Lung (tissue), 12 donors: ENCODE data around the gene PYDC1. TPM values are rescaled to one million over a fixed set of nuclear protein-coding genes. Genes with fewer than 3 reads are reported as not detected.

Experiments
- ATAC-seq: fragments of 200-7000 bp; cut with Tn5 transposase; one replicate; pipeline ENCODE4 v1.9.1; 2020; ENCODE audit warnings: moderate number of reproducible peaks; ENCODE audit not compliant: insufficient read depth, low FRiP score
- DNase-seq, 3 donors: peaks; one replicate each; pipeline ENCODE4 v3.0.0-alpha.2; 2013 to 2017
- H3K27ac ChIP-seq, 2 donors: one replicate each; pipeline ENCODE4 v1.5.1; 2013; ENCODE audit warnings: mild to moderate bottlenecking in 2 of 2, moderate library complexity in 2 of 2, control low read depth in 1 of 2, inconsistent platforms in 1 of 2, low read depth in 1 of 2, low read length in 1 of 2
- H3K27me3 ChIP-seq, 3 donors: one replicate each; pipeline ENCODE4 v1.5.1; 2013; ENCODE audit warnings: low read length in 2 of 3; ENCODE audit not compliant: control insufficient read depth in 3 of 3, insufficient read depth in 3 of 3
- H3K36me3 ChIP-seq, 4 donors: one replicate each; pipeline ENCODE4 v1.5.1; 2013; ENCODE audit warnings: low read length in 4 of 4, mild to moderate bottlenecking in 1 of 4, moderate library complexity in 1 of 4; ENCODE audit not compliant: control insufficient read depth in 4 of 4, insufficient read depth in 4 of 4
- H3K4me1 ChIP-seq, 5 donors: one replicate each; pipeline ENCODE4 v1.5.1; 2013; ENCODE audit warnings: low read length in 5 of 5, mild to moderate bottlenecking in 2 of 5, moderate library complexity in 1 of 5; ENCODE audit not compliant: control insufficient read depth in 5 of 5, insufficient read depth in 5 of 5
- H3K4me3 ChIP-seq: one replicate; pipeline ENCODE4 v1.5.1; 2013; ENCODE audit warnings: mild to moderate bottlenecking, control low read depth, moderate library complexity
- H3K9ac ChIP-seq, 2 donors: one replicate each; pipeline ENCODE4 v1.5.1; 2013; ENCODE audit warnings: low read length in 2 of 2, control low read depth in 1 of 2; ENCODE audit not compliant: insufficient read depth in 1 of 2
- H3K9me3 ChIP-seq, 4 donors: one replicate each; pipeline ENCODE4 v1.5.1; 2013; ENCODE audit warnings: low read length in 3 of 4, mild to moderate bottlenecking in 1 of 4, moderate library complexity in 1 of 4; ENCODE audit not compliant: control insufficient read depth in 4 of 4, insufficient read depth in 3 of 4
- CTCF ChIP-seq: IDR thresholded peaks from 2 replicates; pipeline ENCODE4 v1.5.1; 2012; ENCODE audit warnings: mild to moderate bottlenecking; ENCODE audit errors: control extremely low read depth, extremely low read depth
- WGBS, 2 donors: extraction: QIAGEN DNeasy Blood & Tissue Kit; methylation state at CpG; one replicate each; pipeline ENCODE4 v1.1.7; 2013; 5-methylcytosine and 5-hydroxymethylcytosine counted together
- polyA plus RNA-seq, 2 donors: library from polyadenylated mRNA; stranded (reverse); fragments of 200-250 nt; gene quantifications; one replicate each; pipeline ENCODE4 v1.2.1, GENCODE V29; 2013
- total RNA-seq, 2 donors: library from RNA; depleted of rRNA in 1 of 2; stranded (reverse); fragments of >200 nt in 1 of 2; gene quantifications; one replicate each; pipeline ENCODE4 v1.2.1, GENCODE V29; 2014 to 2021
- donor health status: control.
- donor health status: control.
- donor health status: Bipolar disorder and iron deficiency.
- donor health status: healthy.
- donor health status: DM: yes; HTN: yes; CAD: no.

PYDC1 gene
- total and polyA plus RNA-seq, 4 donors = not detected

GRCh38 chr16:31221357-31222160 is 4.6 kb upstream of the PYDC1 start:
- ATAC-seq (no peak), DNase-seq (no peak)
- 60 to 71% methylated on average over 12 of the region's 12 CpGs for WGBS, 2 donors
- H3K27ac ChIP-seq = no peak overlapping the region
- peaks cover 0 to 37% (median 23%) of the 10 kb centered on the region in 3 donors for H3K27me3 ChIP-seq
- H3K9me3 ChIP-seq = no peaks in the 10 kb centered on the region
- TF ChIP-seq CTCF = no peak
- no peak overlapping the region for H3K9ac ChIP-seq
- peaks cover 0 to 4% (median 0%) of the 10 kb centered on the region in 5 donors for H3K4me1 ChIP-seq
- H3K36me3 ChIP-seq = no peaks in the 10 kb centered on the region
- H3K4me3 ChIP-seq = no peak overlapping the region

- ATAC-seq (no peak), DNase-seq (no peak)
- no peaks in the 10 kb centered on the region for H3K9me3 ChIP-seq
- WGBS, 2 donors = 86 to 93% methylated on average over 15 of the region's 15 CpGs
- H3K27ac ChIP-seq = no peak overlapping the region
- H3K27me3 ChIP-seq = peaks cover 0 to 55% (median 36%) of the 10 kb centered on the region in 3 donors
- H3K36me3 ChIP-seq = no peaks in the 10 kb centered on the region
- peaks cover 2 to 19% (median 7%) of the 10 kb centered on the region in 5 donors for H3K4me1 ChIP-seq
- H3K4me3 ChIP-seq = no peak overlapping the region
- TF ChIP-seq CTCF = no peak
- no peak overlapping the region for H3K9ac ChIP-seq
Measured at GRCh38 chr16:31219154-31219741, 2.3 kb upstream of the PYDC1 start.

- no peak for TF ChIP-seq CTCF
- WGBS, 2 donors = 24 to 31% methylated on average over 4 of the region's 4 CpGs
- peaks cover 2 to 19% (median 7%) of the 10 kb centered on the region in 5 donors for H3K4me1 ChIP-seq
- H3K36me3 ChIP-seq = no peaks in the 10 kb centered on the region
- peaks cover 0 to 66% (median 44%) of the 10 kb centered on the region in 3 donors for H3K27me3 ChIP-seq
- H3K9me3 ChIP-seq = no peaks in the 10 kb centered on the region
- ATAC-seq (no peak), DNase-seq (no peak)
- H3K27ac ChIP-seq = no peak overlapping the region
- H3K4me3 ChIP-seq = no peak overlapping the region
- no peak overlapping the region for H3K9ac ChIP-seq
Measured at GRCh38 chr16:31217136-31217530, 198 bp upstream of the PYDC1 start.
